ENCODE data around the gene CST6. TPM values are rescaled to one million over a fixed set of nuclear protein-coding genes. Genes with fewer than 3 reads are reported as not detected.

The CST6 gene
- total and polyA plus RNA-seq, 2 of the 13 experiments (the other 11 are each of a cell fraction or from before 2014, with no cell fraction given): not detected

DNA sequence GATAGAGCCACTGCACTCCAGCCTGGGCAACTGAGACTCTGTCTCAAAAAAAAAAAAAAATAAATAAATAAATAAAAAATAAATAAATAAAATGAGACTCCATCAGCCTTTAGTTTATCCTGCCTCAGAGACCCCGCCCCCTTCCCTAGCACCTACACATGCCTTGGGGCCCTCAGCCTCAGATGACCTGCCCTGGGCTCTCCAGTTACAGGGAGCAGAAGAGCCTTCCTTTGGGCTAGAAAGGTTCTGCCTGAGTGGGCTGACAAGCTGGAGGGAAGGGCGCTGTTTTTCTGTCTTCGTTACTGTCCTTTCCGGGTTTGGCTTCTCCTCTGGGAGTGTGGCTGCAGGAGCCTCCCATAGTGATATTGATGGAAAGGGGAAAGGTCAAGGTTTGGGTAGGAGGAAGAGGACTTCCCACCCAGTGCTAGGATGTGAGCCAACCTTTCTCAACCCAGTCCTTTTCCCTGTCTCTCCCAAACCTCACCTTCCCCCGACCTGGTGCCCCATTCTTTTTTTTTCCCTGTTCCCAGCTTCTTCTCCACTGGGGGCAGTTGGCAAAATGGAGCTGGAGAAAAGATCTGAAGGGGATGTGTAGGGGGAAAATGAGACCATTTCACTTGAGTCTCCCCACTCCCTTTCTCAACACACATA lies 38.9 kb downstream of the CST6 start (continued):
- TF ChIP-seq NR2F6 (IDR thresholded peaks at IDR 0.05): peak; percentile 53; the same call in 1 of the 2 replicates
- TF ChIP-seq NR2F6 (CRISPR knock-in tag; IDR thresholded peaks at IDR 0.05): peak; percentile 57; the same call in 1 of the 2 replicates
- 0 out of 4 replicates have a peak, but pooled peaks of 1 of the 2 experiments have one; percentile 18 for TF ChIP-seq NR2F1 (CRISPR knock-in tag; IDR thresholded peaks at IDR 0.05)
- no peak for TF ChIP-seq GATAD2A (CRISPR knock-in tag; IDR thresholded peaks at IDR 0.05)
- no peak for TF ChIP-seq STAT6 (CRISPR knock-in tag; IDR thresholded peaks at IDR 0.05; ENCODE audit: borderline replicate concordance)
- TF ChIP-seq NR2C2 (CRISPR knock-in tag; IDR thresholded peaks at IDR 0.05; ENCODE audit: borderline replicate concordance): peak; percentile 47; the same call in 1 of the 2 replicates
- TF ChIP-seq MYPOP (CRISPR knock-in tag; IDR thresholded peaks at IDR 0.05): no peak
- no peak for TF ChIP-seq ZNF207 (IDR thresholded peaks at IDR 0.05; ENCODE audit: borderline replicate concordance)
- peak; percentile 44 for TF ChIP-seq SAP130 (CRISPR knock-in tag; IDR thresholded peaks at IDR 0.05; ENCODE audit: low read depth)

- TF ChIP-seq ZNF746 (CRISPR knock-in tag; IDR thresholded peaks at IDR 0.05): 0 out of 2 replicates have a peak, but pooled peaks have one; percentile 0
- TF ChIP-seq ZNF3 (CRISPR knock-in tag; IDR thresholded peaks at IDR 0.05): no peak
- peaks cover 0 to 29% of the 10 kb centered on the region in 2 experiments; a peak in 4 of 5 replicates for H3K27me3 ChIP-seq (ENCODE audit: control insufficient read depth in 1 of 2, insufficient read depth in 2 of 2, low read length in 2 of 2)
- POLR2A ChIA-PET: interaction anchor here (1.0 to 4.8 kb wide), 14 partner anchors 9 to 398 kb away, joined by 3 to 40 read pairs (median 8); partner anchors contain the start of genes BANF1, CCDC85B, CFL1 and EIF1AD
- FAIRE-seq (no peak), DNase-seq (ENCODE audit: low spot score) (no peak), ATAC-seq (no peak)
- TSS peak; percentile 98 for BruUV-seq (replicated peaks)
- H3K27ac ChIP-seq (ENCODE audit: extremely low read length, insufficient read depth, low read length): peak overlapping the region; percentile 79
- no peaks in the 10 kb centered on the region for H3K9me3 ChIP-seq (ENCODE audit: low read length)
- H3K4me1 ChIP-seq (ENCODE audit: insufficient read depth, low read length): peaks cover 40% of the 10 kb centered on the region
- H3K79me2 ChIP-seq (ENCODE audit: insufficient read depth, low read length): peaks cover 24% of the 10 kb centered on the region
- H4K20me1 ChIP-seq (ENCODE audit: insufficient read depth, low read length): no peaks in the 10 kb centered on the region
- in situ Hi-C loops (cut with HindIII; ENCODE audit: extremely low pct_ligation_motif_present, low pct_unique_long_range_greater_than_20kb): no loop called here
- 2% methylated on average over 11 of the region's 12 CpGs for WGBS (ENCODE audit: low lambda C conversion rate)
- peak overlapping the region; percentile 96 for H3K4me2 ChIP-seq (ENCODE audit: low read depth, low read length)
- CTCF ChIA-PET (ENCODE audit: low intra/inter-chr PET ratio, low total read pairs): no interaction called here
- intact Hi-C loops (cut with micrococcal nuclease; ENCODE audit: unreplicated experiment): no loop called here
- peak overlapping the region; percentile 82 for H3K9ac ChIP-seq (ENCODE audit: insufficient read depth, low read depth, low read length)
- peak overlapping the region; percentile 69 to 93 (median 78) for H3K4me3 ChIP-seq (replicated peaks in 1 of 3; ENCODE audit: insufficient read depth in 1 of 3, low read depth in 2 of 3, low read length in 3 of 3)
- H2AFZ ChIP-seq (ENCODE audit: low read length): no peak overlapping the region
- peaks cover 9 to 15% of the 10 kb centered on the region in 2 experiments for H3K36me3 ChIP-seq (replicated peaks in 1 of 2; ENCODE audit: control insufficient read depth in 1 of 2, insufficient read depth in 2 of 2, low read length in 2 of 2)
These were observed 39.6 kb downstream of the CST6 start for GRCh38 chr11:66051371-66051765.

Measured in HepG2 (cell line).